PFSK-1 (cell line): ENCODE data around the gene CDH15.

Source experiments
- POLR2AphosphoS5 ChIP-seq: IDR thresholded peaks from 2 replicates; pipeline ENCODE4 v1.6.1; 2012; ENCODE audit warnings: low read depth, mild to moderate bottlenecking, control low read depth, low read length, moderate library complexity
- REST ChIP-seq, 2 experiments: IDR thresholded peaks; 2 replicates each; pipeline versions ENCODE4 v1.6.1 to v1.8.0; 2011 to 2012; ENCODE audit warnings: low read depth in 2 of 2, low read length in 2 of 2, control low read depth in 1 of 2, inconsistent platforms in 1 of 2, mild to moderate bottlenecking in 1 of 2, moderate library complexity in 1 of 2; ENCODE audit not compliant: insufficient read depth in 1 of 2
- SIN3A ChIP-seq: IDR thresholded peaks from 2 replicates; pipeline ENCODE4 v1.6.1; 2012; ENCODE audit warnings: mild to moderate bottlenecking, low read length, moderate library complexity, borderline replicate concordance; ENCODE audit not compliant: insufficient read depth

GRCh38 chr16:89191033-89191900 is 19.7 kb downstream of the CDH15 start:
- TF ChIP-seq SIN3A (no peak), REST (IDR thresholded peaks at IDR 0.05; ENCODE audit: insufficient read depth in 1 of 2, low read depth in 2 of 2, low read length in 2 of 2) (no peak), POLR2AphosphoS5 (no peak)
